ENCODE results near the gene MOSPD2. TPM values are rescaled to one million over a fixed set of nuclear protein-coding genes. Genes with fewer than 3 reads are reported as not detected.

MOSPD2 gene
- total and polyA plus RNA-seq, 2 of the 4 experiments (the other 2 are of a cell fraction), result 14.1 to 22.2 TPM

GRCh38 chrX:14832151-14832550, 41.1 kb upstream of the MOSPD2 start:
- H3K56ac ChIP-seq (ENCODE audit: extremely low read depth, insufficient read depth, low read length), result no peak overlapping the region
- H4K20me1 ChIP-seq (ENCODE audit: insufficient read depth, low read length), result no peaks in the 10 kb centered on the region
- no peak overlapping the region; the same call in 2 of the 3 replicates for H2BK15ac ChIP-seq (ENCODE audit: low read depth, low read length)
- no peak overlapping the region; the same call in 1 of the 2 replicates for H4K91ac ChIP-seq (ENCODE audit: insufficient read depth, low read depth, low read length)
- peak overlapping the region; percentile 80 for H2BK5ac ChIP-seq (ENCODE audit: low read depth, low read length, poor library complexity, severe bottlenecking)
- no peaks in the 10 kb centered on the region for H3K9me3 ChIP-seq (ENCODE audit: control insufficient read depth, insufficient read depth, low read length)
- H2BK120ac ChIP-seq (ENCODE audit: low read depth, low read length), result peak overlapping the region; percentile 36; the same call in 1 of the 2 replicates
- H3K4ac ChIP-seq (ENCODE audit: low read depth, low read length), result peak overlapping the region; percentile 13; the same call in 1 of the 2 replicates
- intact Hi-C loops (cut with micrococcal nuclease), result no loop called here
- H3K27me3 ChIP-seq (ENCODE audit: control insufficient read depth, insufficient read depth, low read length), result no peaks in the 10 kb centered on the region
- ChIA-PET CTCF (interaction anchor here (1.1 kb wide), 1 partner anchor 29 kb away, joined by 3 read pairs; no protein-coding TSS in a partner anchor), POLR2A (ENCODE audit: unreplicated experiment) (no interaction called here)
- H3K9ac ChIP-seq (ENCODE audit: low read depth, low read length), result no peak overlapping the region
- H4K5ac ChIP-seq (ENCODE audit: low read depth, low read length), result peak overlapping the region; percentile 88; the same call in 1 of the 2 replicates
- no peak overlapping the region for H2AK9ac ChIP-seq (replicated peaks; ENCODE audit: low read depth, low read length, poor library complexity)
- peak overlapping the region; percentile 16 to 59; a peak in 1 of 4 replicates for H4K8ac ChIP-seq (ENCODE audit: low read depth in 2 of 2, low read length in 2 of 2)
- no peaks in the 10 kb centered on the region for H3K79me1 ChIP-seq (ENCODE audit: low read depth in 1 of 2, low read length in 2 of 2)
- no peaks in the 10 kb centered on the region for H3K9me1 ChIP-seq (ENCODE audit: insufficient read depth, low read length)
- DNase-seq (peak; percentile 80), ATAC-seq (ENCODE audit: low read depth) (peak; percentile 69)
- peak overlapping the region; percentile 40 for H3K27ac ChIP-seq (ENCODE audit: insufficient read depth, low read length)
- no peaks in the 10 kb centered on the region for H3K36me3 ChIP-seq (ENCODE audit: control insufficient read depth, insufficient read depth, low read length)
- BruUV-seq (replicated peaks), result no TSS peak
- H3K23ac ChIP-seq (ENCODE audit: low read depth, low read length), result no peak overlapping the region
- H3K14ac ChIP-seq (replicated peaks; ENCODE audit: low read depth, low read length), result no peak overlapping the region
- H2AFZ ChIP-seq (replicated peaks; ENCODE audit: low read length, poor library complexity), result no peak overlapping the region
- no peak overlapping the region for H3K4me3 ChIP-seq (ENCODE audit: insufficient read depth, low read depth, low read length)
- dilution Hi-C loops (cut with HindIII; ENCODE audit: low sequenced_read_pairs, unreplicated experiment), result no loop called here
- in situ Hi-C loops (cut with MboI; ENCODE audit: low sequenced_read_pairs), result no loop called here
- peaks cover 3% of the 10 kb centered on the region for H3K4me1 ChIP-seq (ENCODE audit: control insufficient read depth, insufficient read depth, low read length)
- H2BK20ac ChIP-seq (ENCODE audit: low read depth, low read length), result peak overlapping the region; percentile 30; the same call in 1 of the 2 replicates
- H3K4me2 ChIP-seq (ENCODE audit: low read depth, low read length), result peak overlapping the region; percentile 63; the same call in 1 of the 2 replicates
- no peak overlapping the region for H2AK5ac ChIP-seq (ENCODE audit: low read depth, low read length)
- TF ChIP-seq NFE2L2 (IDR thresholded peaks at IDR 0.05; ENCODE audit: low read depth, low read length), result no peak
- no peak for TF ChIP-seq MXI1 (IDR thresholded peaks at IDR 0.05; ENCODE audit: borderline replicate concordance, low read depth, low read length)
- TF ChIP-seq RAD21 (IDR thresholded peaks at IDR 0.05; ENCODE audit: low read length), result no peak
- TF ChIP-seq MAZ (IDR thresholded peaks at IDR 0.05; ENCODE audit: borderline replicate concordance, low read depth, low read length), result no peak
- TF ChIP-seq CEBPB (IDR thresholded peaks at IDR 0.05; ENCODE audit: low read depth, low read length), result peak; percentile 23; the same call in 1 of the 2 replicates
- TF ChIP-seq USF2 (IDR thresholded peaks at IDR 0.05; ENCODE audit: low read depth, low read length), result no peak
- TF ChIP-seq FOS (IDR thresholded peaks at IDR 0.05; ENCODE audit: low read depth, low read length), result no peak
- TF ChIP-seq BHLHE40 (IDR thresholded peaks at IDR 0.05; ENCODE audit: low read depth, low read length), result no peak
- H3K18ac ChIP-seq (ENCODE audit: low read depth, low read length), result peak overlapping the region; percentile 85; the same call in 1 of the 2 replicates
- WGBS, 2 experiments (ENCODE audit: extremely low coverage in 2 of 2, insufficient read length in 1 of 2), result no CpG with 5 or more reads among the region's 2 CpGs
